GM19397 (cell line): ENCODE results near the gene ABCA4.

Experiments
- ATAC-seq: cut with Tn5 transposase; IDR thresholded peaks from one replicate; pipeline ENCODE4 v1.9.1; 2021; ENCODE audit warnings: mild to moderate bottlenecking, moderate library complexity; ENCODE audit not compliant: unreplicated experiment

The ABCA4 gene

DNA sequence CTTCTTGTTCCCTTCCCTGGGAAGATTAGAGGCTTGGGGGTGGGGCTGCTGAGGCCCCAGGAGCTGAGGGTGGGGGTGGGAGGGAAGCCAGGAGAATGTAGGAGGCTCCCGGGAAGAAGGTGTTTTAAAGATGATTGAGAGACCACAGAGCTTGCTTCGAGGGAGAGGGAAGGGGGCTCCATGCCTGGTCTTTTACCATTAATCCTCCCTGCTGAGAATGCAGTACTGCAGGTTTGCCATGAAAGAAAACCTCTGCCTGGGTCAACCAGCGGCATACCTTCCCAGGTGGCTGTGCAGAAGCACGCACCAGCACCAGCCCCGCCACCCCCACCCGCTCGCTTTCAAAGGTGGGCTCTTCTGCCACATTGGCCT is 15.4 kb downstream of the ABCA4 start:
- ATAC-seq: no peak

DNA sequence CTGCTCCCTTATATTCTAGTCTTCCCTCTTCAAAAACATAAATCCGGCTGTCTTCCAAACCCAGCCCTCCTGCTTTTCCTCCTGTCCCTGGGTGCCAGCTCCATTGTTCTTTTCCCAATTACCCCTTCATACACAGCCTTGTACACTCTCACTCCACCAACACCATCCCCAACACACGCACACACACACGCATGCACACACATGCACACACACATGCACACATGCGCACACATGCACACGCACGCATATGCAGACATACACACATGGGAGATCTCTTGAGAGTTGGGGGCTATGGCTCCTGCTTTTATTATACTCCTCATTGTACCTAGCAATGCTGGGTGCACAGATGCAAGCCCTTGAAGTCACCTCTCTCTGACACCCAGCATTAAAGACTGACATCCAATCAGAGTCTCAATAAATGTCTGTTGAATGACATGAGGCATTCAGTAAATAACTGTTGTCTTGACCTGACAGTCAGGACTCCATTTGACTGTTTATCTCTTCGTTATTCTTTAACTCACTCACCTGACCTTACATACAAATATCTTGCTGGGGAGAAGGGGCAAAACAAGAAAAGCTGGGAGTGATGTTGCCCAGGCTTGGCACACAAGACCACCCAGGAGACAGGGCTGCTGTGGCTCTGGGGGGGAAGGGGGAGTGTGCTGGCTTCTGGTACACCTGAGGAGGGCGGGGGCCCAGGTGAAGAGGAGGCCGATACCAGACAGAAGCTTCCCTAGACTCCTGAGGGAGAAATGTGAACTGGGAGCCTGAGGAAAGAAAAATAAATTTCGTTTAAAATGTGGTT is 16.0 kb downstream of the ABCA4 start:
- no peak for ATAC-seq

DNA sequence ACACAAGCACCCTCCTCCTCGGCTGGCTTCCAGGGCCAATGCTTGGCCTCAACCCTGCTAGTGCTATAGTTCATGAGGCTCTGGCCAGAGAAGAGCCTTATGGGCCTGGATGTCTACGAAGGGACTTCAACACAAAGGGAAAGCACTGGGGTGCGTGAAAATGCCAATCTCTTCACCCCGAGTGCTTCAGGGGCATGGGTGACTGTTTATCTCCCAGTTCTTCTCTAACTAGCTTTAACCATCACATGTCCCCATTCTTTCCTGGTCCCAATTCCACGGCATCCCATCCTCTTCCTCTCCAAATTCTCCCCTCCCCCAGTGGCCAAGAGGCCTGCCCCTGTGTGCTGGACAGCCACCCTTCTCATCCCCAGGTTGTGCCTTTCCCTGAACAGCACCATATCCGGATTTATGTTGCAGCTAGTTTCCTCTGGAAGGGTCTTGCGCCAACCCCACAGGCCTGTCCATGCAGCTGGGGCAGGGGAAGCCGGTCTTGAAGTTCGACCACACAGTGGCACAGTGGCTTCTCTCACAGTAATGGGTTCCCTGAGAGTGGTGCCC is 16.7 kb downstream of the ABCA4 start:
- no peak for ATAC-seq

DNA sequence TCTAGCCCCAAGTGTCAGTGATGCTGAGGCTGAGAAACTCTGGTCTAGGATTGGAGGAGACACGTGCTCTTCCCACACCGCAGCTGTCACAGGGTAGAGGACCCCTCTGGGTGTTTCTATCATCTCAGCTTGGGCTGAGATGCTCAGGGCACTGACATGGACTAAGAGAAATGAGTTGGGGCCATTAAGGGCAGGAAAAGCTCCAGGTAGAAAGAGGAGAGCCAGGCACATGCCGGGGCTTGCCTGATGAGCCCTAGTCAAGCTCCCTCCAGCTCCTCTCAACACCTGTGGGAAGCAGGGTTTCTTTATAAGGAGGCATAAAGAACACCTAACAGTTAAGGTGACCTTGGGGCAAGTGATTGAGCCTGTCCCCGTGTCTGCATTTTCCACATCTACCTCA is 17.3 kb downstream of the ABCA4 start:
- ATAC-seq: no peak

DNA sequence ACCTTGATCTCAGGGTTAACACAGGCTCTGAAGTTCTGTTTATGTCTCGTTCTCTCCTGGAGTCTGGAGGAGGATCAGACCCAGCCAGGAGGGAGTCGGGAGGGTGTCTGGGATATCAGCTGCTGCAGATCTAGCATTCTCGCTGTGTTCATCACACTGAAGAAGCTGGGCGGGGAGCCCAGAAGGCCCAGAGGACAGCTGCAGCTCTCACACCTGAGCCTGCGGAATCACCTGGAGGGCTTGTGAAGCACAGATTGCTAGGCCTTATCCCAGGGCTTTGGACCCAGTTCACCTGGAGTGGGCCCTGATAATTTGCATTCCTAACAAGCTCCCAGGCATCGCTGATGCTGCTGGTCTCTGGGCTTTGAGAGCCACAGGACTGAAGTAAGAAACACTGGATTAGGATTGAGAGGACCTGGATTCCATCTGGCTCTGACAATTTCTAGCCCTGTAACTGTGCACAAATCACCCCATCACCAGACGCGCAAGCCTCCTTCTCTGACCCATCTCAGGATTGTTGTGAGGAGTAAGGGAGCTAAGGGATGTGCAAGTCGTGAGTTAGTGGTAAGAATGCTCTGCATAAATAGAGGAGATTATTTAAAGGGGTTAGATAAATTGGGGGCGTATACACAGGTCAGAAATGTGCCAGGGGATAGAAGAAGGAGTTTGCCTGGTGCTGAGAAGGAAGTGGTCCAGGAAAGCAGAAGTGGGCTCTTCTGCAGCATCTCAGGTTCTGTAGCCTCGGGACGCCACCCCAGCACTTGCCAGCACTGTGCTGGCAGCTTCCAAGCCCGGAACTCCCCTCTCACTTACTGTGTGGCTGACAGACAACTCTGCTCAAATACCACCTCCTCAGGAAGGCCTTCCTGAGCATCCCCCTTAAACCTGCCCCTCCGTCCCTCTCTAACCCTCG is 19.1 kb downstream of the ABCA4 start:
- ATAC-seq: no peak

DNA sequence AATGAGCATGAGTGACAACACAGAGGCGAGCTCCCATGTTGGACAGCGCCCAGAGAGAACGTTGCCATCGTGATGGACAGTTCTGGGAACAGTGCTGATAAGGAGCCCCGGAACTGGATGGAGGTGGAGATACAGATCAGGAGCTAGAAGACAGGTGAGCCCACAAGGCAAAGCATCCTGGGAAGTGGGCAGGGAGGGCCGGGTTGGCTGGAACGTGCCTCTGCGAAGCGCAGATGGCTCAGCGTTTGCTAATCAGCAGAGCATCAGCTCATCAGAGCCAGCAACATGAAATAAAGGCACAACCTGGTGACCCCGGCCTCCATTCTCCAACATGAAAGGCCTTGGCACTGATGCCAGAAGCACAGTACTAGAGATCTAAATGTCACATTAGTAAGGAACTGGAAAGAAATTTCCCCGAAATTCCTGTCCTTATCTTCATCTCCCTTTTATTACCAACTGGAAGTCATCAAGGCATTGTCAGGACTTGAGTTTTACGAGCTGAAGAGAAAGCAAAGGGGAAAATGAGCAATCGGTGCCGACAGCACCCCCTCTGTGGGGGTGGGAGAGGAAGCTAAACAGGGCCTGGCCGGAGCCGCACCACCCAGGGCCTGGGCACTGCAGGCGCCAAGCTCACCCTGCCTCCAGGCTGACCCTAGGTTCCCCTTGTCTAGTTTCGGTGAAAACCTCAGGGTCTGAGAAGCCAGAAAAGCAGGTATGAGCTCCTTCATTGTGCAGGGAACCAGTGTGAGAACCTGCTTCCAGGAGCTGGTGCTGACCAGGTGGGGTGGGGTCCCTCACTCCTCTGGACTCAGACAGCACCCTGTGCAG is 19.9 kb downstream of the ABCA4 start:
- ATAC-seq: no peak

DNA sequence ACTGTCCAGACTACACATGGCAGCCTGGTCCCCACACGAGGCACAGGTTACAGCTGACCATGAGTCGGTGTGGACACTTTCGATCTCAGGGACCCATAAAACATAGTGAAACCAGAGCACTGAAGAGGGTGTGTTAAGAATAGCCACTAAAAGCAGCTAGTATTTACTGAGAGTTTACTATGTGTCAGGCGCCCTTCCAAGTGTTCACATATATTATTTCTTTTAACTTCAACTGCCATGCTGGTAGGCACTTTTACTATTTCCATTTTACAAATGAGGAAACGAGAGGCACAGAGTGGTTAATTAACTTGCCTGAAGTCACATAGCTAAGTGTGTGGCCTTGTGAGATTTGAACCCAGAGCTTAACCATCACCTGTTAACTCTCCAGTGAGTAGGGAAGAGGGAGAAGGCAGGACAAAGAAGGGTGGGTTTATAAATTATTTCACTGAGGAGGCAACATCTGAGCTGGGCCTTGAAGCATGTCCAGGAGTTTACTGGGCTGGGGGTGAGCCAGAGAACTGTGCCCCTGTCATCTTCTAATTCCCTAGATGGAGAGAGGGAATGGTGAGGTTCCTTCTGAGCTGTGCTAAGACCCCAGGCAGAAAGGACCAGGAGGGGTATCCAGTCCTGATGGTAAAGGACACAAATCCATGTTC is 20.7 kb downstream of the ABCA4 start:
- ATAC-seq: no peak

DNA sequence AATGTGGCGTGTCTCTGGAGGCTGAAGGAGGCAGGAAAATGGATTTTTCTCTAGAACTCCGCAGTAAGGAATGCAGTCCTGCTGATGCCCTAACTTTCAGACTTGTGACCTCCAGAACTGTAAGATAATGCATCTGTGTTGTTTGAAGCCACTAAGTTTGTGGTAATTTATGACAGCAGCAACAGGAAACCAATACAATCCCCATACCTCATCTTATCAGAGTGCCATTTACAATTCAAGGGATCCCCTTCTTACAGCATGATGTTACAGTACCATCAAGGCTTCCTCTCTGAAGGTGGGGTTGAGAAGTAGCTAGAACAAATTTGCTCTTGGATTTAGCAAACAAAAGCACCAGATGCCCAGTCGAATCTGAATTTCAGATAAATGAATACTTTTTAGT is 21.6 kb downstream of the ABCA4 start:
- ATAC-seq: no peak

DNA sequence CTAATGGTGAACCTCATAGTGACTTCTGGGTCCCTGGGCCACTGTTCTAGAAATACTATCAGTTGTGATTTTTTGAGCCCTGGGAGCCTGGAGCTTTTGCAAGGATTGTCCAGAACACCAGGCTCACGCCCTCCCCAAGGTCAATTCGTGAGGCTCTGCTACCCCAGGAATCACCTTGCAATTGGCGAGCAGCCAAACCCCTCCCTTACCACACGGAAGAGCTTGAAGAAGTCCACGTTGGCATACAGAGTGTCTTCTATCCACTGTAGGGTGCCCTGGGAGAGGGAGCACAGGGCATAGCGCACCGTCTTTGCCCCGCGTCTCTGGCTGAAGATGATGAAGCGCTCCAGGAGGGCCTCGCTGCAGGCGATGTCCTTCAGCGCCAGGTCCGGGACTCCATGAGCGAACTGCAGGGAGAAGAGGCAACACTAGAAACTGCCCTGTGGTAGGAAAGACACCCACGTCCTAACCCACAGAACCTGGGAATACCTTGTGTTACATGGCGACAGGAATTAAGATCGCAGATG is 22.3 kb downstream of the ABCA4 start:
- ATAC-seq: no peak

DNA sequence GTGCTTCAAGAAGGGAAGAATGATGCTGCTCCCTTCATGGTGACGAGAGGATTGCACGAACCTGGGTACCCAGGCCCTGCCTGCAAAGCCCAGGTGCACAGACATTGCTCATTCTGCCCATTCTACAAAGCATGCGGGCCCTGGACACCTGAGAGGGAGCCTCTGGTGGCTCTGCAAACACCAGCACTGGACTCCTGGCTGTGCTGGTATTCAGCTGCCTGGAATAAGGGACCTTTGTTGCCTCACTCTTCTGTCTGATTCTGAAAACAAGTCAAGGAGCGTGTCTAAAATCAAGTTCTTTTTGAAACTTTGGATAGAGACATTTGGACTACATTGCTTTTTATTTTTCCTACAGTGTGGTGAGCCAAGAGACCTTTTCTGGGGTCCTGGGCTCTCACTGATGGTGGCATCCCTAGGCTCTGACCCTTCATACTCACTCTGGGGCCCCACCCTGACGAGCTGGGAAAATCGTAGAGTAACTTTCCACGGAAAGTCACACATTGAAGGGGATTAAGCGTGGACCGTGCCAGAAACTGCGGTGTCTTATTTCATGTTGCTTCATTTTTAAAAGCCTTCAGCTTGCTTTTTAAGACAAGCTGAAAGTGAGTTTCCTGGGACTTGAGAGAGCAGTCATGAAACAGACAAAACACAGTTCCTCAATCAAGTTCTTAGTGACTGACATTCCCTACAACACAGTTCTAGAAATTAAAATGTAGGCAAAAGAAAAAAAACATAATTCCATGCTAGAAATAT is 24.0 kb downstream of the ABCA4 start:
- ATAC-seq: no peak

DNA sequence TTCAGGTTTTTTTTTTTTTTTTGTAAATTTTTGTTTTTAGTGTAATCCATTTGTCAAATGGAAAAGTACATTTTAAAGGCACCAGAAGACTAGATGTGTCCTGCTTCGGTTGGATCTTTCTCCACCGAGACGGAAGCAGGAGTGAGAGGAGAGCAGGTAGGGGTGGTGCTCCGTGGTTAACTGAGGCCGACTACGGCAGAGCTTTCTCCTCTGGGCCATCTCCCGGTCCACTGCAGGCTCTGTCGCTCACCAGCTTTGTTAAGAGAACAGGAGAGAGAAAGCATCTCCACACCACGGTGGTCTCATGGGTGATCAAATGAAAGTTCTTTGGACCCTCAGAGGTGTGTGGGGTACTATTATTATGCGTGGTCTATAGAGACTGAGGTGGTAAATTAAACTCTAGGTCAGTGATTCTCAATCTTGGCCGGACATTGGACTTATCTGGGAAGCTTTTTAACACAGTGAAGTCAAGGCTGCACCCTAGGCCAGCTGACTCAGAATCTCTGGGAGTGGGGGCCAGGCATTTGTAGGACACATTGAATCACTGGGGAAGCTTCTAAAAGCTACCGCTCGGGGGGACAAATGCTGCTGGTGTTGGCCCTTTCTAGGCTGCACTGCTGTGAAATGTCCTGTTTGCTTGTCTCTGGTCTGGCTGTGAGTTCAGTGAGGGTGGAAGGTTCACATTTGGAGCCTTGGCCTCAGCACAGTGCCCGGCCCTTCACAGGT is 25.0 kb downstream of the ABCA4 start:
- ATAC-seq: no peak

DNA sequence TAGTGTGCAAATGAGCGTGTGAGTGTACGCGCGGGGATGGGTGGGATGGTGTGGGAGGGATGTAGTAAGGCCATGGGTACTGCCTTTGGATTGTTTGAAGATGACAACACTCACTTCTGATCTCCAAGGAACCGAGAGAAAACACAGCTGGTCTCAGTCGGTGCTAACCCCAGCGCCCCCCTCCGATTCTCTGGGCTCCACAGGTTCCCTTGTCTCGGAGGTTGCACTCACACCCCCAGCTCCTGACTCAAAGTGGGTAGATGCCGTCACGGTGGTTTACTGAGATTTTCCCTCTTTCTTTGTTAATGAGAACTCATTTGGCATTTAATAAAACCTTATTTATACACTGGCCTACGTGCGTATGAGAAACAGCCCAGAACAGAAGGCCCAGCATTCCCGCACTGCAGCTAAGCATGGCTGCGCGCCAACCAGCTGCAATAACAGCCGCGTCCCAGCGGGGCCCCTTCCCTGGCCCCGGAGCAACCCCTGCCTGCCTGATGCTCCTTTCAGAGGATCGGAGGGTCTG is 25.8 kb downstream of the ABCA4 start:
- no peak for ATAC-seq

DNA sequence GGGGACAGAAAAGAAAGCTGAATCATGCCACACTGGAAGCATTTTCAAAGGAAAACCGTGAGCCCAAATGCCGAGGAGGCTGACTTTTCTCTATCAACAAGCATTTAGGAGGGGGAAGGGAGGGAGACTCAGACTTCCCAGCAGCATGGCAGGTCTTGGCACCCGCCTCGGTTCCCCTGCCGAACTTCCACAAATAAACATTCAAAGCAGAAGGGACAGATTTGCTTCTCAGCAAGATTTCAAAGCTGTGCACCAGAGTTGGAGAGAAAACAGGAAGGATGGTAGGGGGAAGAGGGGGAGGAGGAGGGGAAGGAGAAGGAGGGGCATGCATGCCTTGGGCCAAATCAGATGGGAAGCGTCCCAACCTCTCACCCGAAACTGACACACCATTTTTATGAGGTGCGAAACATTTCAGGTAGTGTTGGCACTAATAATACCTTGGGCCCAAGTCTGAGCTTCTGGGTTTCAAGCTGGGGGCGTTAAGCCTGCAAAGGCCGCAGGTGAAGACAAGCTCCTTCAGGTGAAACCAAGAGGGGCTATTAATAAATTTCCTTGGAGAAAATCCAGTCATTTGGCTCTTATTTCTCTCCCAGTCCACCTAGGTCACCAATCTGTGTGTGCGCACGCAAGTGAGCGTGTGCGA is 26.4 kb downstream of the ABCA4 start:
- ATAC-seq: no peak

DNA sequence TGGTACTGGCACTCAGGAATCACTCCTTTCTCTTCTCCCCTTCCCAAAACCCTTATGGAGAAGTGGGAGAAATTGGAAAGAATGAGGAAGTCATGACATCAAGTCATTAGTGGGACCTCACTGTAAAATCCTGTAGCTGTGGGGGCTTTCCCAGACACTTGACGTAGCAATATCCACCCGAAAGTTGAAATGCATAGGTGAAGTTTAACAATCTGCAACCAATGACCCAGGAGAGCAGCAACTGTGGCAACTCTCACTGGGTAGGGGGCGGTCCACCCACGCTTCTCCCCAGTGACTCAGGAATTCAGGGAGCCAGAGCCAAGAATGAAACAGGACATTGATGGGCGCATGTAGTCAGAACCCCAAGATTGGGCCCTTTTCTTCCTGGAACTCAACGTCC is 27.0 kb downstream of the ABCA4 start:
- no peak for ATAC-seq

DNA sequence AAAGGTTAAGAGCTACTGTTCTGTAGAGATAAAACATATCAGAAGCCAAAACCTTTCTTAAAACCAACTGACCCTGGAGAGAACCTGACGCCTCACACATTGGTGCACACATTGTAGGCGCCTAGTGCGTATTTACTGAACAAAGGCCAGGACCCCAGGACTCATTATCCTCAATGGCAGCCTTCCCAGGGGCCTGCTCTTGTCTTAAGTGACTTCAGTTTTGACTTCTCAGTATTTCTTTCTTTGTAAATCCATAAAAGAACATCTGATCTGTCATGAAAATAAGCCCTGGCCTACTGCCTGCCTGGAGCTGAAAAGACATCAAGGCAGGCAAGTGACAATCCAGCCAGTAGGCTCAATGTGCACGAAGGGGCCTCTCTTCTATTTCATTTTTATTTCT is 27.6 kb downstream of the ABCA4 start:
- no peak for ATAC-seq

DNA sequence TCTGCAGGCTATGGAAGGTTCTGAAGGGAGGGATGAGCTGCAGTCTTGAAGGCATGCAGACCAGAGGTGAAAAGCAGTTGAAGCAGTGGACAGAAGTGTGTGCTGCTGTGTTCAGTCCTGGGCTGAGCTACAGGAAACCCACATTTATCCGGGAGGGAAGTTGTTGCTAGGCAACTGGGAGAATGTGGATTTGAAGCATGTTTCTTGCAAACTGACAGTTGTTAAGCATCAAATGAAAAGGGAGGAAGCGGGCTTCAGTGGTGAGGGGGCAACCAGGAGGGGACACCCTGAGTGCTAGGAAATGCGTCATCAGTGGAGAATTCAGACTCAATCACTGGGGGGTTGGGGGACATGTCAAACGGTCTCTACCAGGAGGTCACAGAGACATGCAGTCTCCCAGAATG is 28.7 kb downstream of the ABCA4 start:
- ATAC-seq: no peak

DNA sequence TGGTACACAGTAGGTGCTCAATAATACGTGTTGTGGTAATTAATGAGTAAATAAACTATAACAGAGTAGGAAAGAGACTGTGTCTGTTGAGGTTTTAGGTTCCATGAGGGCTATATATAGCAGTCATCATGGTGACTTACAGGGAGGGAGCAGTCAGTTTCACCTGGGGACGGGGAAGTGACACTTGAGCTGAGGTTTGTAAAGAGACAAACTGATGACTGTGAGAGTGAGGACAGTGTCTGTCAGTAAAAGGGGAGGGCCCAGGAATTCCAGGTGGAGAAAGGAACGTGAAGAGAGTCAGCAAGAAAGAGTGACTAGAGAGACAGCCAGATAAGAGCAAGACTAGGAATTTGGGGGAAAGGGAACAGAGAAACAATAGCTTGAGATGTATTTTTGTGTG is 30.2 kb downstream of the ABCA4 start:
- no peak for ATAC-seq

DNA sequence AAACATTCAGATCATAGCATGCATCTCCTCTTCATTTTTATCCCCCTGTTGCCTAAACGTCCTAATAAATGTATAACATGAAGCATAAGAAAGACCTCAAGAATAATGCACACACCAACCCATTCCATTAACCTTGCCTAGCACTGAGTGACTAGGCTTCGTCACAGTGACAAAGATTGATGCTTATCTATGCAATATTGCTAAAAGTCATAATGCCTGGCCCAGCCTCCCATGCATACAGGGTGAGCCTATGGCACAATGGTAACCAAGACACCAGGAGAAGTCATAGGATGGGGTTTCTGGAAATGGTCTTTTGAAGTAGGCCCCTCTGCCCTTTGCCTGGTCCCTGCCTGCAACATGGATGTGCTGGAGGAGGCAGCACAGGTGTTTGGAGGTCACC is 33.8 kb downstream of the ABCA4 start:
- no peak for ATAC-seq
